HUDEP-2 (cell line): ENCODE results near the gene TRAPPC2L.
A peak's percentile ranks its signal among the peaks of the same experiment; 100 is the strongest.
"Not testable (repeated sequence)": the region's sequence is repeated elsewhere in the genome, so short reads cannot be mapped to it uniquely, and the experiment has no call there.

Experiments used
- DNase-seq, 76 experiments: peaks; one replicate each; lab custom pipeline; 2025; ENCODE audit not compliant: unreplicated experiment in 76 of 76; lab: John Stamatoyannopoulos, UW

The TRAPPC2L gene

DNA sequence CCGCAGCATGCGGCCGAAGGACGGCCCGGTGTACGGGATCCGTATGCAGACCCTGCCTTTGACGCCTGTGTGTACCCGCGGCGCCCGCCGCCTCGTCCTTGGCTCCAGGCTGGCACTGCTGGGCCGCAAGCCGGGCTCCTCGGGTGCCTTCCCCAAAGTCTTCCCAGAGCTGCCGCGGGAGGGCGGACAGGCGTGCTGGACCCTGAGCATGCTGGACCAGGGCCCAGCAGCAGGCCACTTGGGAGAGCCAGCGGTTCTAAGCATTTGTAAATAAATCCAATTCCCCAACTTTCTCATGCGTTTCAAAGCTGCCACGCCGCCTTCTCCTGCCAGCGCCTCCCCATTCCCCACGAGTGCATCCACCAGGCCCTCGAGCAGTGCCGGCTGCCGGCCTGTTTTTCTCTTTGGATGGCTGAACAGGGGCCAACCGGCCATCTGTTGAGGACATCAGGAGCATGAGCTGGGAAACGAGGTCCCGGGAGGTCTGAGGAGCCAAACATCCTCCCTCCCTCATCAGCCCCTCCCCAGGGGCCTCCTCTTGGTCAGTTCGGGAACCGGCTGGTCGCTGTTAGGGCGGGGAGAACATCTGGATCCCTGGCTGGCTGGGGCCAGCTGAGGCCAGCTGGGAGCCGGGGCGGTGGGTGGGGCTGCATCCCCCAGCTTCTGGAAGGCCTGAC, 30.1 kb downstream of the TRAPPC2L start:
- no peak for DNase-seq

GRCh38 chr16:88888057-88888456, 31.1 kb downstream of the TRAPPC2L start:
- no peak for DNase-seq

DNA sequence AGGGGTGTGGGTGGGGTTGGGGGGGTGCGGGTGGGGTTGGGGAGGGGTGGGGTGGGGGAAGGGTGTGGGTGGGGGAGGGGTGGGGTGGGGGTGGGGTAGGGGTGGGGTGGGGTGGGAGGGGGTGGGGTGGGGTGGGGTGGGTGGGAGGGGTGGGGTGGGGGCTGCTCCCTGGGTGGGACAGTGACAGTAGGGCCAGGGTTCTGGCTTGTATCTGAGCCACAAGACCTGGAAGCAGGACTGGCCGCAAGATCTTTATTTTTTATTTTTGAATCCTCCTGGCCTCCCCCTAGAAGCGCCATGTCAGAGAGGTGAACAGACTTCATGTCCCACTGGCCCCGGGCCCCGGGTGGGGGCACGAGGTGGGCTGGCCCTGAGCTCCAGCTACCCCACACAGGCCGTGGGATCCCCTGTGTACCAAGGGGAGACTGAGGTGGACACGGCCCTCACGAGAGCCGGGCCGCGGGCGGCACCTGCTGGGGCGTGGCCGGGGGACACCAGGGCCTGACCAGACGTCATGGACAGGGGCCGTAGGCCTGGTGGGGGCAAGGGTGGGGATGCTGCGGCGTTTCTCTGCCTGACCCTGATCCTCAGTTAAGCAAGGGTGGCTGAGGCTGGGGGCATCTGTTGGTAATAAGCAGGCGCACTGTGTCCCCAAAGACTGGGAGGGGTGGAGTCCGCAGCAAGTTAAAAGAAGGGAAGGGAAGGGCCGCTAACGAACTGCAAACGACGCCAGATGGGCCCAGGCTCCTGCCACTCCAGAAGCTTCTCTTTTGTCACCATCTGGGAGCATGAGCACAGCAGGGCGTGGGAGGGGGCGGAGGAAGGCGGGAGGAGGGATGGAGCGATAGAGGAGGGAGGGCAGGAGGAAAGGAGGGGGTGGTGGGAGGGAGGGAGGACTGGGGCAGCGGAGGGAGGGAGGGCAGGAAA, 31.8 kb downstream of the TRAPPC2L start:
- peak in 2 of 76 experiments; percentile 11 to 30 for DNase-seq

DNA sequence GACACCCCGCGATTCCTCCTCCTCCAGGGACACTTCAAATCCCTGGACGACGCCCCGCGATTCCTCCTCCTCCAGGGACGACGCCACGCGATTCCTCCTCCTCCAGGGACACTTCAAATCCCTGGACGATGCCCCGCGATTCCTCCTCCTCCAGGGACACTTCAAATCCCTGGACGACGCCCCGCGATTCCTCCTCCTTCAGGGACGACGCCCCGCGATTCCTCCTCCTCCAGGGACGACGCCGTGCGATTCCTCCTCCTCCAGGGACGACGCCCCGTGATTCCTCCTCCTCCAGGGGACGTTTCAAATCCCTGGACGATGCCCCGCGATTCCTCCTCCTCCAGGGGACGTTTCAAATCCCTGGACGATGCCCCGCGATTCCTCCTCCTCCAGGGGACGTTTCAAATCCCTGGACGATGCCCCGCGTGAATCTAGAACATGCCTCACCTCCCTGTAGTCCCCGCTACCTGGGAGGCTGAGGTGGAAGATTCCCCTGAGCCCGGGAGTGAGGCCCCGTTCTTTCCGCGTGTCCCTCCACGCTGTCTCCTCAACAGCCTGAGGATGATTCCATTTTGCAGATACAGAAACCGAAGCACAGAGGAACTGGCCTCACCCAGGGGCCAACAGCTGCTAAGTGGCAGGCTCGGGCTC, 32.9 kb downstream of the TRAPPC2L start:
- DNase-seq, result not testable (repeated sequence)

GRCh38 chr16:88891083-88891482, 34.2 kb downstream of the TRAPPC2L start:
- no peak for DNase-seq

DNA sequence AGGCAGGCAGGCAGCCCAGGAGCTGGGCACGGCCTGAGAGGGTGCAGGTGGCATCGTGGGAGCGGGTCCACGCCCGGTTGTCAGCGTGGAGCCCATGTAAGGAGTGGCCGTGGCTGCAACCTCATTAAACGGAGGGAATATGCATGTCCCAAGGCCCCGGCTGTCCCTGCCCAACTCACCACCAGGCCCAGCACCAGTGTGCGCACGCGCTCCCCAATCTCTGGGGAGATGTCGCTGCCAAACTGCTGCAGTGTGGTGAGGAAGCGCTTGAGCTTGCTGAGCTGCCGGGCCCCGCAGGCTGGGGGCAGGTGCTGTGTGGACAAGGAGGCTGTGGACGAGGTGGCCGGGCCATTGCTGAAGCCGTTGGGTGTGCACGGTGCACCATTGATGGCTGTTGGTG, 35.1 kb downstream of the TRAPPC2L start:
- DNase-seq, result no peak

- no peak for DNase-seq
Measured at GRCh38 chr16:88893127-88893968, 36.4 kb downstream of the TRAPPC2L start.

DNA sequence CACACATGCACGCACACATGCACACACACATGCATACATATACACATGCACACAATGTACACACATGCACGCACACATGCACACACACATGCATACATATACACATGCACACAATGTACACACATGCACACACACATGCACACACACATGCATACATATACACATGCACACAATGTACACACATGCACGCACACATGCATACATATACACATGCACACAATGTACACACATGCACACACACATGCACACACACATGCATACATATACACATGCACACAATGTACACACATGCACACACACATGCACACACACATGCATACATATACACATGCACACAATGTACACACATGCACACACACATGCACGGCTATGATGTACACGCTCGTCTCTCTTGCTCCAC, 37.3 kb downstream of the TRAPPC2L start:
- DNase-seq, result not testable (repeated sequence)

DNA sequence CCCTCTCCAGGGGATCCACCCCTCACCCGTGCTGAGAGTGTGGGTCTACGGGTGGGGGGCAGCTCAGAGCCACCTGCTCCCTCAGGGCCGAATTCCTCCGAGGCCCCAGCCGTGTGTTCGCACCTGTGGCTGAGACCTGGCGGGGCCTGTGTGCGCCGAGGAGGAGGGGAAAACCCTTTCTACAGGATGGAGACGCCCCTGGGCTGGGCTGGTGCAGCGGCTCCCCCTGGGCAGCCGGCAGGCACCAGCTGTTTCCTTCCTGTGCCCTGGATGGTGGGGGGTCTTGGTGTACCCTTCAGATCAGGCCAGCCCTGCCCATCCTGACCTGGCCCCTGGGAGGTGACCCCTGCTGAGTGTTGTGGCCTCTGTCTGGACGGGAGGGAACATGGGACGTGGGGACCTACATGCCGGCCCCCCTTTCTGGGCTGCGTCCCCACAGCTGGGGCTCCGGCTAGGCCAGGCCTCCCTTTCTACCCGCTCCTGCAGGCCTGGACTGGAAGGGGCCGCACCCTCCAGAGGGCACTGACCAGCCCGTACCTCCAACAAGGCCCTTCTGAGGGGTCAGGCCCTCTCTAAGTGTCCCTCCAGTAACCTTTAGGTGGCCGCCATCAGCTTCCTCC, 37.9 kb downstream of the TRAPPC2L start:
- DNase-seq, result no peak

DNA sequence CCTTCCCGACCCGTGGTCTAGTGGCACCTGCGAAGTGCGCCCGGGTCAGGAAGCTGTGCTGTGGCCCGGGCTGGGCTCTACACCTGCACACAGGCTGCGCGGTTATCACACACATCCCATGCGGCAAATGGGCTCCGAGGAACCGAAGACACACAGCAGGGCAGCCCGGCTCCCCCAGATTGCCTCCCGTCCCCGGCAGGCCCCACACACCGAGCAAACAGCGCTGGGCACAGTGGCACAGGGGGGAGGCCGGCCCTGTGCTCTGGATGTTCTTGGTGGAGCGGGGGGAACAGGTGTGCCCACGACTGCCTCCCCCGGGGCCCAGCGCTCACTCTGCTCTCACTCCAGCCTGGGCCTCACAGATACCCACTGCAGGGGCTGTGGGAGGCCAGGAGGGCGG, 38.4 kb downstream of the TRAPPC2L start:
- no peak for DNase-seq

GRCh38 chr16:88896238-88897070, 39.5 kb downstream of the TRAPPC2L start:
- no peak for DNase-seq

DNA sequence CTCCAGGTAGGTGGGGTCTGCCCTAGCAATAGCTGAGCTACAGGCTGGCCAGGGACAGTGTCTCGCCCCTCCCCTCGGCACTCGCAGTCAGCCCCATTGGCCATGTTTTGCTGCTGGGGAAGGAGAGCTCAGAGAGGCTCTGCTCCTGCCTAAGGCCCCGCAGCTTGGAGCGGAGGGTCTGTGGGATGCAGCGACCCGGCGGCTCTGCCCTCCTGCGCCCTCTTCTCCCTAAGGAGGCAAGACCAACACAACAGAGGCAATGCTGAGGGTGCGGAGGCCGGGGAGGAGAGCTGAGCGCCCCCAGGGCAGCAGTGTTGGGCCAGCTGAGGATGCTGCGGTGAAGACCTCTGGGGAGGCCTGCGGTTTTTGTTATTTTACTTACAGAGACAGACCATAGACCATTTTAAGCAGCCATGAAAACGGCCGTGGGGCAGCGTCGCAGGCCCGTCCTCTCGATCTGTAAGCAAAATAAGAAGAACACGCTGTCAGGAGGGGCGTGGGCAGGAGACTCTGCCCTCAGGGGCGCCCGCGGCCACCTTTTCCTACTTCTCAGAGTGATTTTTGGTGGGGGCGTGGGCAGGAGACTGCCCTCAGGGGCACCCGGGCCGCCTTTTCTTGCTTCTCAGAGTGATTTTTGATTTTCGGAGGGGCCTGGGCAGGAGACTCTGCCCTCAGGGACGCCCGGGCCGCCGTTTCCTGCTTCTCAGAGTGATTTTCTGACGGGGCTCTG, 40.9 kb downstream of the TRAPPC2L start:
- DNase-seq, result no peak

DNA sequence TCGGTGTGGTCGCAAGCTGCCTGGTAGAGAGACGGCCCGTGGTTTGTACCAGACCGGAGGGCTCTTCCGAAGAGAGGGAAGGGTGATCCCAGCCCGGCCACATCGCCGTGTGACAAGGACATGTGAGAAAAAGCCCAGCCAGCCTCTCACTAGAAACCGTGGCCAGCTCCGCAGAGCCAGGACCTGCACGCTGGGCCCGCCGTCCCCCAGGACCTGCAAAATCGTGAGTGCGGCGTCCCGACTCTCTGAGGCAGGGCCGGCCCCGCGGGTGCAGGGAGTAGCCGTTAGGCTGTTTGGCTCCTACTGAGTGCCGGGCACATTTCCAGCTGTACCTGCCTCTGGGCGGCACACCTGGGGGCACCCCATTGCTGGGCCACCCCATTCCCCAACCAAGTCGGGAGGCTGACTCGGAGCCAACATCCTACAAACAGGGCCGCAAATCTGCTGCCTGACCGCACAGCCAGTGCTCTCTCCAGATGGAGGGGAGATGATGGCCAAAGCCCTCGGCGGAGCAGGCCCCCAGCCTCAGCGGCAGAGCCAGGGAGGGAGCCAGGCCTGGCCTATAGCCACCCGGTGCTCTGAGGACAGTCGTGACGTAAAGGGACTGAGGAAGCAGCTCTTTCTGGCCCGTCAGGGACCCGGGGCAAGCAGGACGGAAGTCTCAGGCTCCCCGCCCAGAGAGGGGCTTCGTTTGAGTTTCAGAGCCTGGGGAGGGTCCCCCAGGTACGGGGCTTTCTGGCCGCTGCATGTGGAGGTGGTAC, 43.2 kb downstream of the TRAPPC2L start:
- no peak for DNase-seq

- no peak for DNase-seq
Measured at GRCh38 chr16:88900662-88901052, 43.7 kb downstream of the TRAPPC2L start.

DNA sequence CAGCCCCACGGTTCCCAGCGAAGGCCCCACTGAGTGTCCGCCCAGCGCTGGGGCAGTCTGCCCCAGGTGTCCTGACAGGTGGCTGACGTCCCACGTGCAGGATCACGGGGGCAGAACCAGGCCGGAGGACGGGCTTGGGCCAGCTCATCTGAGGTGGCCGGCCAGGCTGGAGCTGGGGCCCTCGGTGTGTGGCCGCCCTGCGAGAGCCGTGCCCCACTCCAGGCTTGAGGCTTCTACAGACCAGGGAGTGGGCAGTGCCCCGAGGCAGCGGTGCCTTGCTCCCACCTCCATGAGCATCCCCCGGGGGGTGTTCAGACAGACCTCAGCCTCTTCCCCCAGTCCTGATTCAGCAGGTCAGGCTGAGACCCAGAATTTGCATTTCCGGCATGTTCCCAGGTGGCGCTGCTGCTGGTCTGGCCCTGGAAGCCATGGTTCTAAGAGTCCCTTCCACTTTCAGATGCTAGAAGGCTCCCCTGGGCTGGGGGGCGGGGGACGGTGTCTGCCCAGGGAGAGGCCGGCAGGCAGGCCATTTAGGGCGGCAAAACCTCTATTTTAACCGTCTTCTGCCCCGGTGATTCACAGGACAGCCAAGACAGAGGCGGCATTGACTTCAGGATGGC, 44.9 kb downstream of the TRAPPC2L start:
- DNase-seq, result no peak

- no peak for DNase-seq
Measured at GRCh38 chr16:88902744-88903143, 45.8 kb downstream of the TRAPPC2L start.

GRCh38 chr16:88903267-88903666, 46.3 kb downstream of the TRAPPC2L start:
- DNase-seq, result no peak
